PC-9 (cell line): Measurements from ENCODE around the gene MLH1. TPM values are rescaled to one million over a fixed set of nuclear protein-coding genes. Genes with fewer than 3 reads are reported as not detected.

Experiments used
- BruUV-seq: library from RNA; stranded (reverse); fragments of 400-500 nt; replicated peaks from 2 replicates; lab custom pipeline; 2021; lab: Mats Ljungman, UMichigan
- CTCF ChIA-PET: fragments of 300-600 bp; sonication (Branson Sonifier 250); formaldehyde crosslinking; loops from one replicate; lab custom pipeline; 2022; ENCODE audit warnings: antibody characterized with exemption; lab: Charles Lee
- POLR2A ChIA-PET: fragments of 300-600 bp; sonication (Branson Sonifier 250); formaldehyde crosslinking; loops from one replicate; lab custom pipeline; 2022; ENCODE audit warnings: antibody characterized with exemption; ENCODE audit not compliant: unreplicated experiment; lab: Charles Lee
- DNase-seq, 2 experiments: peaks; one replicate each; pipeline versions ENCODE4 v3.0.0 to v3.0.0-alpha.2; 2015 to 2022; ENCODE audit warnings: mixed read lengths in 1 of 2
- H2AFZ ChIP-seq: fragments of 200-600 bp; sonication (generic); 2 replicates; pipeline ENCODE4 v1.8.1; 2017; ENCODE audit warnings: antibody characterized with exemption
- H3F3A ChIP-seq: fragments of 200-600 bp; sonication (generic); 2 replicates; pipeline ENCODE4 v1.8.1; 2017; ENCODE audit warnings: antibody characterized with exemption, mild to moderate bottlenecking, low read depth; ENCODE audit not compliant: insufficient read depth
- H3K27ac ChIP-seq: fragments of 200-600 bp; sonication (generic); 2 replicates; pipeline ENCODE4 v1.6.1; 2016; ENCODE audit warnings: mixed run types
- H3K27me3 ChIP-seq: fragments of 200-600 bp; sonication (generic); 2 replicates; pipeline ENCODE4 v1.6.1; 2016; ENCODE audit warnings: low read depth, mixed run types; ENCODE audit not compliant: insufficient read depth
- H3K36me3 ChIP-seq: fragments of 200-600 bp; sonication (generic); 2 replicates; pipeline ENCODE4 v1.6.1; 2016; ENCODE audit warnings: low read depth, mixed run types
- H3K4me1 ChIP-seq: fragments of 200-600 bp; sonication (generic); replicated peaks from 2 replicates; pipeline ENCODE4 v1.6.1; 2016; ENCODE audit warnings: mixed run types; ENCODE audit not compliant: insufficient read depth
- H3K4me2 ChIP-seq: fragments of 200-600 bp; sonication (generic); 2 replicates; pipeline ENCODE4 v1.6.1; 2017; ENCODE audit warnings: mixed run types
- H3K4me3 ChIP-seq: fragments of 200-600 bp; sonication (generic); 2 replicates; pipeline ENCODE4 v1.6.1; 2016; ENCODE audit warnings: mixed run types
- H3K79me2 ChIP-seq: fragments of 200-600 bp; sonication (generic); 2 replicates; pipeline ENCODE4 v1.6.1; 2017; ENCODE audit warnings: low read depth, mixed run types
- H3K9me2 ChIP-seq: fragments of 200-600 bp; sonication (generic); 2 replicates; pipeline ENCODE4 v1.8.1; 2017; ENCODE audit warnings: mild to moderate bottlenecking; ENCODE audit not compliant: insufficient read depth
- H3K9me3 ChIP-seq: fragments of 200-600 bp; sonication (generic); 2 replicates; pipeline ENCODE4 v1.8.1; 2016; ENCODE audit warnings: low read depth; ENCODE audit not compliant: insufficient read depth
- H4K20me1 ChIP-seq: fragments of 200-600 bp; sonication (generic); 2 replicates; pipeline ENCODE4 v1.8.1; 2017; ENCODE audit not compliant: insufficient read depth
- EZH2 ChIP-seq: fragments of 200-600 bp; sonication (generic); IDR thresholded peaks from 2 replicates; pipeline ENCODE4 v1.8.0; 2017; ENCODE audit warnings: antibody characterized with exemption, low read depth
- intact Hi-C: fragments of 100-400 bp; cut with micrococcal nuclease; formaldehyde crosslinking; loops from one replicate; pipeline ENCODE4 v1.10.0; 2022; ENCODE audit not compliant: unreplicated experiment
- total RNA-seq: library from RNA; stranded (reverse); gene quantifications from 2 replicates; pipeline ENCODE4 v1.2.3, GENCODE V29; 2021
- TF ChIP-seq, protein P1 (sequence below): fragments of 200-600 bp; sonication (generic); conservative IDR thresholded peaks from 2 replicates; pipeline ENCODE4 v1.6.1; 2017; ENCODE audit warnings: mixed run types, antibody characterized with exemption, mild to moderate bottlenecking, moderate library complexity

The MLH1 gene
- total RNA-seq, 1 experiment from 2014 or later, result 30.9 TPM

DNA sequence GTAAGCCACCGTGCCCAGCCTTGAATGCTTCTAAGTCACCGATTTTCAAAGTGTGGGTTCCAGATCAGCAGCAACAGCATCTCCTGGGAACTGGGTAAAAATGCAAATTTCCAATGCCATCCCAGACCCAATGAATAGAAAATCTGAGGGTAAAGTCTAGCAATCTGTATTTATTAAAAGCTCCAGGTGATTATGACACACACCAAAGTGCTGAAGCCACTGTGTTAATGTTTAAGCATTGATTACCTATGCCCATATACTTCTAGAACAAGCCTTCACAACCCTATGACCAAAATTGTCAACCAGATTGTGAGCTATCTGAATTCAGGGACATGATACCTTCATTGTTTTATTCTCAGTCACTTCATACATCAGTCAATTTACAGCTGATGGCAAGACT lies 94.6 kb downstream of the MLH1 start:
- Histone ChIP-seq H3K79me2 (no peaks in the 10 kb centered on the region), H3F3A (no peaks in the 10 kb centered on the region), H3K36me3 (peaks cover 1% of the 10 kb centered on the region; the same call in 1 of the 2 replicates), H3K4me2 (no peak overlapping the region), H3K4me3 (no peak overlapping the region), H3K9me2 (no peaks in the 10 kb centered on the region), H4K20me1 (no peaks in the 10 kb centered on the region), H3K9me3 (no peaks in the 10 kb centered on the region), H3K27me3 (no peaks in the 10 kb centered on the region), H3K27ac (no peak overlapping the region), H3K4me1 (no peaks in the 10 kb centered on the region), H2AFZ (no peak overlapping the region)
- BruUV-seq, result no TSS peak
- POLR2A ChIA-PET, result no interaction called here
- CTCF ChIA-PET, result no interaction called here
- intact Hi-C loops, result no loop called here
- TF ChIP-seq, protein P1, sequence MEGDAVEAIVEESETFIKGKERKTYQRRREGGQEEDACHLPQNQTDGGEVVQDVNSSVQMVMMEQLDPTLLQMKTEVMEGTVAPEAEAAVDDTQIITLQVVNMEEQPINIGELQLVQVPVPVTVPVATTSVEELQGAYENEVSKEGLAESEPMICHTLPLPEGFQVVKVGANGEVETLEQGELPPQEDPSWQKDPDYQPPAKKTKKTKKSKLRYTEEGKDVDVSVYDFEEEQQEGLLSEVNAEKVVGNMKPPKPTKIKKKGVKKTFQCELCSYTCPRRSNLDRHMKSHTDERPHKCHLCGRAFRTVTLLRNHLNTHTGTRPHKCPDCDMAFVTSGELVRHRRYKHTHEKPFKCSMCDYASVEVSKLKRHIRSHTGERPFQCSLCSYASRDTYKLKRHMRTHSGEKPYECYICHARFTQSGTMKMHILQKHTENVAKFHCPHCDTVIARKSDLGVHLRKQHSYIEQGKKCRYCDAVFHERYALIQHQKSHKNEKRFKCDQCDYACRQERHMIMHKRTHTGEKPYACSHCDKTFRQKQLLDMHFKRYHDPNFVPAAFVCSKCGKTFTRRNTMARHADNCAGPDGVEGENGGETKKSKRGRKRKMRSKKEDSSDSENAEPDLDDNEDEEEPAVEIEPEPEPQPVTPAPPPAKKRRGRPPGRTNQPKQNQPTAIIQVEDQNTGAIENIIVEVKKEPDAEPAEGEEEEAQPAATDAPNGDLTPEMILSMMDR, result no peak
- TF ChIP-seq EZH2, result no peak
- no peak for DNase-seq

DNA sequence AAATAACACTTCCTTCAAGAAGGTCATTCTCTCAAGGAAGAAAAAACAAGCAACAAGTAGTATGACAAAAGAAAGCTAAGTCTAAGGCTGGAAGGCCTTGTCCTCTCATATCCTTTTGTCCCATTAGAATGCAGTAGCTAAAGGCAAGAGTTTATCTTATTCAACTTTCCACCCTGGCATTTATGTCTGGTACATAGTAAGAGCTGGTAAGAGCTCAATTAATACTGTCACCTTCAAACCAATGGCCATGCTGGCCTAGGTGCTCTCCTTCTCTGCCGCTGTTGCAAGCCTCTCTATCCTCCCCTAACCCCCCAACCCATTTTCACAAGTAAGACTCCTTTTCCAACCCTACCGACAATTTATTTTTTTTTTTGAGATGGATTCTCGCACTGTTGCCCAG lies 99.2 kb downstream of the MLH1 start:
- ChIA-PET POLR2A (no interaction called here), CTCF (no interaction called here)
- no peak overlapping the region for H3K4me2 ChIP-seq
- no peaks in the 10 kb centered on the region for H3K79me2 ChIP-seq
- no peaks in the 10 kb centered on the region for H3K4me1 ChIP-seq
- no peak overlapping the region for H3K4me3 ChIP-seq
- no peaks in the 10 kb centered on the region for H3K27me3 ChIP-seq
- H3K9me2 ChIP-seq, result no peaks in the 10 kb centered on the region
- no peak overlapping the region for H2AFZ ChIP-seq
- H3F3A ChIP-seq, result no peaks in the 10 kb centered on the region
- no peaks in the 10 kb centered on the region for H4K20me1 ChIP-seq
- no TSS peak for BruUV-seq
- H3K9me3 ChIP-seq, result no peaks in the 10 kb centered on the region
- no peak for DNase-seq
- H3K27ac ChIP-seq, result no peak overlapping the region
- H3K36me3 ChIP-seq, result no peaks in the 10 kb centered on the region
- intact Hi-C loops, result no loop called here
- TF ChIP-seq EZH2, result no peak
- TF ChIP-seq, protein P1, result no peak

DNA sequence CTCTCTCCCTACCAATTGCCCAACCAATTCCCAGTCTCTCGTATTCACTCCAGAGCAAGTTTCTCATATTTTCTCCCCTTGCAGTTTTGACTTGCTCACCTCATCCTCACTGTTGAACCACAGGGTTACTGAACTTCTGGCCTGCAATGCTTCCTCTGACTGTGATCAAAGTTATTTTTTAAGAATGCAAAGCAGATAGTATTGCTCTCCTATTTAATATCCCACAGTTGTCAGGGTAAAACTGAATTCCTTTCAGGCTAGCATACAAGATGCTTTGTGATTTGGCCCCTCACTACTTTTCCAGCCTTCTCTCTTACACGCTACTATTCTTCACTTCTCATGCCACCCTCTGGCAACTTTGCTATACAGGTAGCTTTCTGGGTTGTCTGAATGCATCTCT lies 100.2 kb downstream of the MLH1 start:
- no peak overlapping the region for H3K27ac ChIP-seq
- no peak overlapping the region for H3K4me2 ChIP-seq
- no peaks in the 10 kb centered on the region for H3K79me2 ChIP-seq
- H3F3A ChIP-seq, result no peaks in the 10 kb centered on the region
- H3K9me2 ChIP-seq, result no peaks in the 10 kb centered on the region
- H3K9me3 ChIP-seq, result no peaks in the 10 kb centered on the region
- TF ChIP-seq EZH2, result no peak
- TF ChIP-seq, protein P1, result no peak
- H3K4me1 ChIP-seq, result no peaks in the 10 kb centered on the region
- ChIA-PET POLR2A (no interaction called here), CTCF (no interaction called here)
- H3K4me3 ChIP-seq, result no peak overlapping the region
- no peaks in the 10 kb centered on the region for H3K27me3 ChIP-seq
- H4K20me1 ChIP-seq, result no peaks in the 10 kb centered on the region
- H3K36me3 ChIP-seq, result no peaks in the 10 kb centered on the region
- no peak overlapping the region for H2AFZ ChIP-seq
- BruUV-seq, result no TSS peak
- no peak for DNase-seq
- intact Hi-C loops, result no loop called here
